Measurements from ENCODE around the gene MYH1. TPM values are rescaled to one million over a fixed set of nuclear protein-coding genes. Genes with fewer than 3 reads are reported as not detected.

Gene MYH1
- total and polyA plus RNA-seq, 9 donors, result 0.12 TPM; not detected in 8

DNA sequence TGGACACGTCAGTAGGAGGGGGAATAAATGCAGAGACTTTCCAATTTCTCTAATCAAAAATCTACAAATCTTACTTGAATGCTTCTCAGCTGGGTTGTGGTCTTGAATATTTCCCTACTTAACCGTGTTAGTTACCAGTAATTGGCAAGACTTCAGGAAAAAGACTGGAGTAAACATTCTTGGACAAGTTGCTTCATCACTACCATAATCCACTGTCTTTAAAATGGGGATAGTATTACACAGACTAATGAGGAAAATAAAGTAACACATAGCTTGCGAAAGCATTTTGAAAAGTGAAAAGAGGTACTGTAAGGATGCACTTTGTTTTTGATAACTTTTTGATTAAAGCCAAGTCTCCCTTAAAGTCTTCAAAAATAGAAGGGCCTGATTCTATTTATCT is 18.4 kb downstream of the MYH1 start:
- 53 to 62% (median 55%) methylated on average over 3 of the region's 3 CpGs for WGBS, 3 donors
- intact Hi-C loops (cut with DNase I), result no loop called here
- TF ChIP-seq EP300 (IDR thresholded peaks at IDR 0.05) (no peak), POLR2A (IDR thresholded peaks at IDR 0.05) (no peak)
- TF ChIP-seq, protein P1, sequence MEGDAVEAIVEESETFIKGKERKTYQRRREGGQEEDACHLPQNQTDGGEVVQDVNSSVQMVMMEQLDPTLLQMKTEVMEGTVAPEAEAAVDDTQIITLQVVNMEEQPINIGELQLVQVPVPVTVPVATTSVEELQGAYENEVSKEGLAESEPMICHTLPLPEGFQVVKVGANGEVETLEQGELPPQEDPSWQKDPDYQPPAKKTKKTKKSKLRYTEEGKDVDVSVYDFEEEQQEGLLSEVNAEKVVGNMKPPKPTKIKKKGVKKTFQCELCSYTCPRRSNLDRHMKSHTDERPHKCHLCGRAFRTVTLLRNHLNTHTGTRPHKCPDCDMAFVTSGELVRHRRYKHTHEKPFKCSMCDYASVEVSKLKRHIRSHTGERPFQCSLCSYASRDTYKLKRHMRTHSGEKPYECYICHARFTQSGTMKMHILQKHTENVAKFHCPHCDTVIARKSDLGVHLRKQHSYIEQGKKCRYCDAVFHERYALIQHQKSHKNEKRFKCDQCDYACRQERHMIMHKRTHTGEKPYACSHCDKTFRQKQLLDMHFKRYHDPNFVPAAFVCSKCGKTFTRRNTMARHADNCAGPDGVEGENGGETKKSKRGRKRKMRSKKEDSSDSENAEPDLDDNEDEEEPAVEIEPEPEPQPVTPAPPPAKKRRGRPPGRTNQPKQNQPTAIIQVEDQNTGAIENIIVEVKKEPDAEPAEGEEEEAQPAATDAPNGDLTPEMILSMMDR (IDR thresholded peaks at IDR 0.05), result no peak
- Histone ChIP-seq H3K27me3 (no peaks in the 10 kb centered on the region), H3K36me3 (no peaks in the 10 kb centered on the region), H3K4me3 (no peak overlapping the region), H3K27ac (no peak overlapping the region), H3K9me3 (no peaks in the 10 kb centered on the region), H3K4me1 (ENCODE audit: insufficient read depth) (no peaks in the 10 kb centered on the region)
- DNase-seq, result no peak

DNA sequence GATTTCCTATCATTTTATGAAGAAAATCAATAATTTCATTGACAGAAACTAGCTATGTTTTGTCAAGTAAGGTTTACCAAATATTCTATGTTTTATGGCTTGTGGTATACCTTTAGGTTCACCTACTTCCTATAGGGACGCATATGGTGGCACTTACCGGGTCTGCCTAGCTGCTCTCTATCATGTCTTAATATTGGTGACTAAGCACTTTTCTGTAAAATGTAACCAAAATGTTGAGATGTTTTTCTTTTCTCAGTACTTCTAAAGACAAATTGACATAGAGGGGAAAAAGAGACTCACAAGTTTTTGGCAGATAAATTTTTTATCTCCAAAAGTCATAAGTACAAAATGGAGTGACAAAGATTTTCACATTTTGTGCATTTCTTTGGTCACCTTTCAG is 26.3 kb downstream of the MYH1 start:
- Histone ChIP-seq H3K9me3 (no peaks in the 10 kb centered on the region), H3K4me1 (ENCODE audit: insufficient read depth) (no peaks in the 10 kb centered on the region), H3K36me3 (no peaks in the 10 kb centered on the region), H3K27me3 (no peaks in the 10 kb centered on the region), H3K27ac (no peak overlapping the region), H3K4me3 (no peak overlapping the region)
- intact Hi-C loops (cut with DNase I), result no loop called here
- TF ChIP-seq, protein P1 (IDR thresholded peaks at IDR 0.05), result no peak
- TF ChIP-seq EP300 (IDR thresholded peaks at IDR 0.05) (no peak), POLR2A (IDR thresholded peaks at IDR 0.05) (no peak)
- DNase-seq, result no peak
- WGBS, 3 donors, result 89 to 95% (median 90%) methylated on average over 2 of the region's 2 CpGs

GRCh38 chr17:10482252-10482651 is 36.1 kb downstream of the MYH1 start:
- no peak overlapping the region for H3K4me3 ChIP-seq
- 62 to 94% (median 75%) methylated on average over 1 of the region's 1 CpG for WGBS, 3 donors
- no peaks in the 10 kb centered on the region for H3K9me3 ChIP-seq
- no peak for DNase-seq
- no peak for TF ChIP-seq POLR2A (IDR thresholded peaks at IDR 0.05)
- no peak for TF ChIP-seq EP300 (IDR thresholded peaks at IDR 0.05)
- TF ChIP-seq, protein P1 (IDR thresholded peaks at IDR 0.05), result no peak
- no peaks in the 10 kb centered on the region for H3K4me1 ChIP-seq (ENCODE audit: insufficient read depth)
- no peak overlapping the region for H3K27ac ChIP-seq
- intact Hi-C loops (cut with DNase I), result no loop called here
- H3K36me3 ChIP-seq, result no peaks in the 10 kb centered on the region
- H3K27me3 ChIP-seq, result no peaks in the 10 kb centered on the region

DNA sequence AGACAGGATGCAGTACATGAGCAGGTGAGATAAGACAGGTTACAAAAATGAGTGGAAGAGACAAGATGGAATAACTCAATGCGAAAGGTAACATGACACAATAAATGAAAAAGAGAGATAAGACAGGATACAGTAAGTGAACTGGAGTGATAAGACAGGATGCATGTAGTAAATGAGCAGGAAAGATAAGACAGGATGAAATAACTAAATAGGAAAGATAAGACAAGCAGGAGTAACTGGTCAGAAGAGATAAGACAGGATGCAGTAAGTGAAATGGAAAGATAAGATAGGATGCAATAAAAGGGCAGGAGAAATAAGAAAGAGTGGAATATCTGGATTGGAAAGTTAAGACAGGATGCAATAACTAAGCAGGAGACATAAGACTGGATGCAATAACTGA is 40.6 kb downstream of the MYH1 start:
- no peak overlapping the region for H3K27ac ChIP-seq
- H3K9me3 ChIP-seq, result no peaks in the 10 kb centered on the region
- DNase-seq, result no peak
- H3K27me3 ChIP-seq, result no peaks in the 10 kb centered on the region
- H3K4me1 ChIP-seq (ENCODE audit: insufficient read depth), result no peaks in the 10 kb centered on the region
- H3K36me3 ChIP-seq, result no peaks in the 10 kb centered on the region
- TF ChIP-seq POLR2A (IDR thresholded peaks at IDR 0.05) (no peak), EP300 (IDR thresholded peaks at IDR 0.05) (no peak)
- TF ChIP-seq, protein P1 (IDR thresholded peaks at IDR 0.05), result no peak
- WGBS, 3 donors, result 67 to 79% (median 69%) methylated on average over 1 of the region's 1 CpG
- no peak overlapping the region for H3K4me3 ChIP-seq
- intact Hi-C loops (cut with DNase I), result no loop called here

DNA sequence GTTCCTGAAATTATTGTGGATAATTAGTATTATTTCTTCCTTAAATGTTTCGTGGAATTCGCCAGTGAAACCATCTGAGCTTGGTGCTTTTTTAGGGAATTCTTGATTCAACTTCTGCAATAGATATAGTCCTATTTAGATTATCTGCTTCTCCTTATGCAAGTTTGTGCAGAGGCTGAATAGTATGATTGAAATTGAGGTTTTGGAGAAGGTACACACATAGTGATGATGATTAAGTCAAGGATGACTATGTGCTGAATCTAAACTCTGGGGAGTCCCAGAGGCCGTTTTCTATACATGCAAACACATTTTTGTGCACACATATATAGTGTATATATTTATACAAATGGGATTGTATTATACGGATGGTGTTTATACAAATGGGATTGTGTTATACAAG is 43.8 kb downstream of the MYH1 start:
- Histone ChIP-seq H3K27ac (no peak overlapping the region), H3K4me3 (no peak overlapping the region), H3K36me3 (no peaks in the 10 kb centered on the region), H3K9me3 (no peaks in the 10 kb centered on the region), H3K27me3 (no peaks in the 10 kb centered on the region), H3K4me1 (ENCODE audit: insufficient read depth) (no peaks in the 10 kb centered on the region)
- no peak for TF ChIP-seq POLR2A (IDR thresholded peaks at IDR 0.05)
- TF ChIP-seq, protein P1 (IDR thresholded peaks at IDR 0.05), result no peak
- 51 to 67% (median 60%) methylated on average over 4 of the region's 4 CpGs for WGBS, 3 donors
- intact Hi-C loops (cut with DNase I), result no loop called here
- no peak for DNase-seq
